ENCODE measurements around the gene UPK3A. TPM values are rescaled to one million over a fixed set of nuclear protein-coding genes. Genes with fewer than 3 reads are reported as not detected.

The UPK3A gene
- total RNA-seq, 3 donors from 2014 or later: not detected

- Histone ChIP-seq H3K36me3 (no peaks in the 10 kb centered on the region), H3K27ac (peak overlapping the region in 1 of 2 donors; percentile 77), H3K4me3 (no peak overlapping the region), H3K4me1 (peaks cover 0 to 7% of the 10 kb centered on the region in 2 donors), H3K9me3 (no peaks in the 10 kb centered on the region), H3K27me3 (no peaks in the 10 kb centered on the region)
- intact Hi-C loops (cut with DNase I; ENCODE audit: low total_unique reads): no loop called here
- TF ChIP-seq, protein P1, sequence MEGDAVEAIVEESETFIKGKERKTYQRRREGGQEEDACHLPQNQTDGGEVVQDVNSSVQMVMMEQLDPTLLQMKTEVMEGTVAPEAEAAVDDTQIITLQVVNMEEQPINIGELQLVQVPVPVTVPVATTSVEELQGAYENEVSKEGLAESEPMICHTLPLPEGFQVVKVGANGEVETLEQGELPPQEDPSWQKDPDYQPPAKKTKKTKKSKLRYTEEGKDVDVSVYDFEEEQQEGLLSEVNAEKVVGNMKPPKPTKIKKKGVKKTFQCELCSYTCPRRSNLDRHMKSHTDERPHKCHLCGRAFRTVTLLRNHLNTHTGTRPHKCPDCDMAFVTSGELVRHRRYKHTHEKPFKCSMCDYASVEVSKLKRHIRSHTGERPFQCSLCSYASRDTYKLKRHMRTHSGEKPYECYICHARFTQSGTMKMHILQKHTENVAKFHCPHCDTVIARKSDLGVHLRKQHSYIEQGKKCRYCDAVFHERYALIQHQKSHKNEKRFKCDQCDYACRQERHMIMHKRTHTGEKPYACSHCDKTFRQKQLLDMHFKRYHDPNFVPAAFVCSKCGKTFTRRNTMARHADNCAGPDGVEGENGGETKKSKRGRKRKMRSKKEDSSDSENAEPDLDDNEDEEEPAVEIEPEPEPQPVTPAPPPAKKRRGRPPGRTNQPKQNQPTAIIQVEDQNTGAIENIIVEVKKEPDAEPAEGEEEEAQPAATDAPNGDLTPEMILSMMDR (IDR thresholded peaks at IDR 0.05): no peak
- TF ChIP-seq POLR2A (IDR thresholded peaks at IDR 0.05): no peak
- TF ChIP-seq POLR2AphosphoS5 (IDR thresholded peaks at IDR 0.05): no peak
- DNase-seq (ENCODE audit: low spot score in 2 of 2): no peak
Measured at GRCh38 chr22:45337536-45337935, 52.8 kb downstream of the UPK3A start.

DNA sequence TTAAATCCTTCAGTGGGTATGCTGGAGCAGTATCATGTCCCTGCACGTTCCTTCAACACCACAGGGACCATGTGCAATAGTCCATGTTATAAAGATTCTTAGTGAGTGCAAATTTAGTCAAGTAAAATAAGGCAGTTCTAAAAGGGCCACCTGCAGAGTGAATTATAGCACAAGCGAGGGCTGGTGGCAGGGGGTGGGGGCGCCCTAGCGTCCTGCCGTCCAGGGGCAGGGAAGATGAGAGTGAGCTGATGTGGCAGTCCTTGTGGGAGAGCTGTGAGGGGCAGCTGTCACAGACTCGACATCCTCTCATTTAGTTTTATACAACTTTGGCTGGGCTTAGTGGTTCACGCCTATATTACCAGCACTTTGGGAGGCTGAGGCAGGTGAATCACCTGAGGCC lies 54.0 kb downstream of the UPK3A start:
- no peak for DNase-seq (ENCODE audit: low spot score in 2 of 2)
- H3K36me3 ChIP-seq: no peaks in the 10 kb centered on the region
- no peak overlapping the region for H3K27ac ChIP-seq
- intact Hi-C loops (cut with DNase I; ENCODE audit: low total_unique reads): no loop called here
- no peak overlapping the region for H3K4me3 ChIP-seq
- no peaks in the 10 kb centered on the region for H3K27me3 ChIP-seq
- H3K9me3 ChIP-seq: no peaks in the 10 kb centered on the region
- TF ChIP-seq, protein P1 (IDR thresholded peaks at IDR 0.05): no peak
- peaks cover 0 to 7% of the 10 kb centered on the region in 2 donors for H3K4me1 ChIP-seq

GRCh38 chr22:45340323-45340722 lies 55.6 kb downstream of the UPK3A start:
- DNase-seq (ENCODE audit: low spot score in 2 of 2): no peak
- no peak overlapping the region for H3K27ac ChIP-seq
- no peaks in the 10 kb centered on the region for H3K36me3 ChIP-seq
- H3K27me3 ChIP-seq: no peaks in the 10 kb centered on the region
- intact Hi-C loops (cut with DNase I; ENCODE audit: low total_unique reads): no loop called here
- no peak overlapping the region for H3K4me3 ChIP-seq
- no peaks in the 10 kb centered on the region for H3K9me3 ChIP-seq
- H3K4me1 ChIP-seq: peaks cover 0 to 7% of the 10 kb centered on the region in 2 donors
- TF ChIP-seq POLR2AphosphoS5 (IDR thresholded peaks at IDR 0.05) (no peak), POLR2A (IDR thresholded peaks at IDR 0.05) (no peak)
- TF ChIP-seq, protein P1 (IDR thresholded peaks at IDR 0.05): no peak

- Histone ChIP-seq H3K4me1 (peaks cover 0 to 3% of the 10 kb centered on the region in 2 donors), H3K27me3 (no peaks in the 10 kb centered on the region), H3K9me3 (no peaks in the 10 kb centered on the region), H3K27ac (no peak overlapping the region), H3K36me3 (no peaks in the 10 kb centered on the region), H3K4me3 (no peak overlapping the region)
- no peak for DNase-seq (ENCODE audit: low spot score in 2 of 2)
- intact Hi-C loops (cut with DNase I; ENCODE audit: low total_unique reads): no loop called here
- TF ChIP-seq POLR2AphosphoS5 (IDR thresholded peaks at IDR 0.05): no peak
- TF ChIP-seq POLR2A (IDR thresholded peaks at IDR 0.05): no peak
Measured at GRCh38 chr22:45341498-45341897, 56.7 kb downstream of the UPK3A start.

GRCh38 chr22:45343143-45343542 lies 58.4 kb downstream of the UPK3A start:
- Histone ChIP-seq H3K36me3 (no peaks in the 10 kb centered on the region), H3K27me3 (no peaks in the 10 kb centered on the region), H3K4me1 (no peaks in the 10 kb centered on the region), H3K9me3 (no peaks in the 10 kb centered on the region), H3K4me3 (no peak overlapping the region), H3K27ac (no peak overlapping the region)
- TF ChIP-seq POLR2A (IDR thresholded peaks at IDR 0.05) (no peak), POLR2AphosphoS5 (IDR thresholded peaks at IDR 0.05) (no peak)
- TF ChIP-seq, protein P1 (IDR thresholded peaks at IDR 0.05): no peak
- intact Hi-C loops (cut with DNase I; ENCODE audit: low total_unique reads): no loop called here
- DNase-seq (ENCODE audit: low spot score in 2 of 2): no peak

DNA sequence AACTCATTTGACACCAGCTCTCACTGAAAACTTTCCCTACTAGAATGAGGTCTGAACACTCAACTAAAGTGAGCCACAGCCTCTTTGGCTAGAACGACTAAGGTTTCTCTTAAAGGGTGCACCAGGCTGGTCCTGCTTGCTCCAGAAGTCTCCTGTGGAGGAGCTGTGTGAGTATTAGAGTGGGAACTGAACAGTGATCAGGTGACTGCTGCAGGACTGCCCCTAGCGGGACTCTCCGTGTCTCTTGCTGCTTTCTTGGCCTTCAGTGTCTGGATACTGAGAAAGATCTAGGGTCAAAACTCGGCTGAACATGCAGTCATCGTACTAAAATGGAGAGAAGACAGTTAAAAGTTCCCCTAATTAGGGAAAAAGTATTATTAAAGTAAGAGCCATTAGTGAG lies 59.6 kb downstream of the UPK3A start:
- no peaks in the 10 kb centered on the region for H3K4me1 ChIP-seq
- TF ChIP-seq POLR2A (IDR thresholded peaks at IDR 0.05): no peak
- TF ChIP-seq, protein P1 (IDR thresholded peaks at IDR 0.05): no peak
- TF ChIP-seq POLR2AphosphoS5 (IDR thresholded peaks at IDR 0.05): no peak
- H3K36me3 ChIP-seq: no peaks in the 10 kb centered on the region
- no peak overlapping the region for H3K27ac ChIP-seq
- DNase-seq (ENCODE audit: low spot score in 2 of 2): no peak
- intact Hi-C loops (cut with DNase I; ENCODE audit: low total_unique reads): no loop called here
- H3K4me3 ChIP-seq: no peak overlapping the region
- no peaks in the 10 kb centered on the region for H3K9me3 ChIP-seq
- no peaks in the 10 kb centered on the region for H3K27me3 ChIP-seq

All from breast epithelium (tissue), 4 donors.